DND-41 (cell line): ENCODE data around the gene TAX1BP3.

Experiments
- CTCF ChIP-seq: IDR thresholded peaks from 2 replicates; pipeline ENCODE4 v1.5.1; 2012; ENCODE audit warnings: borderline replicate concordance, low read length, moderate library complexity, mild to moderate bottlenecking; ENCODE audit not compliant: poor library complexity, severe bottlenecking; ENCODE audit errors: extremely low read depth
- EZH2 ChIP-seq: IDR thresholded peaks from 3 replicates; pipeline ENCODE4 v1.6.1; 2012; ENCODE audit warnings: borderline replicate concordance, low read depth, mild to moderate bottlenecking, moderate library complexity, low read length, inconsistent platforms; ENCODE audit not compliant: severe bottlenecking

- TF ChIP-seq CTCF (no peak), EZH2 (no peak)
Measured at GRCh38 chr17:3657874-3658783, 10.2 kb downstream of the TAX1BP3 start.
